ENCODE data around the gene RGS8.

DNA sequence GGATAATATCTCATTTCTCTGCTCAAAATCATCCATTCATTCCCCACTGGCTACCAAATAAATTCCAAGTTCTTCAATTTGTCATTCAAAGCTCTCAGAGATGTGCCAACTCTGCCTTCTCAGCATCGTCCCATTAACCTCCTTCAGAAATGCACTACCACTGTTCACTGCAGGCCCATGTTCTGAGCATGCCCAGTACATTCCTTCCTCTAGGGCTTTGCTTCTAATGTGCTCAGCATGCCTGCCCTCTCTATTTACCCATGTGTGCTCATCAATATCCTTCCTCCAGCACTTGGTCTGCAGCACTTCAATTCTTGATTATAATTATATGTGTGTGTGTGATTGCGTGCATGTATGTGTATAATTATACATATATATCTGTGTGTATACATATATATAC, 36.1 kb upstream of the RGS8 start:
- no peak for TF ChIP-seq NFRKB (IDR thresholded peaks at IDR 0.05)
- TF ChIP-seq SP1 (IDR thresholded peaks at IDR 0.05), result no peak
- no peak for TF ChIP-seq LEF1 (IDR thresholded peaks at IDR 0.05; ENCODE audit: borderline replicate concordance)
- no peak for TF ChIP-seq ARNT (IDR thresholded peaks at IDR 0.05)
- no peak for TF ChIP-seq TARDBP (IDR thresholded peaks at IDR 0.05)
- TF ChIP-seq BHLHE40 (IDR thresholded peaks at IDR 0.05; ENCODE audit: borderline replicate concordance), result no peak
- no peak for TF ChIP-seq FOXM1 (IDR thresholded peaks at IDR 0.05; ENCODE audit: borderline replicate concordance)
- no peak for TF ChIP-seq L3MBTL2 (conservative IDR thresholded peaks at IDR 0.05)
- no peak for TF ChIP-seq ZNF384 (IDR thresholded peaks at IDR 0.05)
- no peak for TF ChIP-seq ELF4 (IDR thresholded peaks at IDR 0.05)
- no peak for TF ChIP-seq FOXA1 (IDR thresholded peaks at IDR 0.05)
- TF ChIP-seq, protein P1, sequence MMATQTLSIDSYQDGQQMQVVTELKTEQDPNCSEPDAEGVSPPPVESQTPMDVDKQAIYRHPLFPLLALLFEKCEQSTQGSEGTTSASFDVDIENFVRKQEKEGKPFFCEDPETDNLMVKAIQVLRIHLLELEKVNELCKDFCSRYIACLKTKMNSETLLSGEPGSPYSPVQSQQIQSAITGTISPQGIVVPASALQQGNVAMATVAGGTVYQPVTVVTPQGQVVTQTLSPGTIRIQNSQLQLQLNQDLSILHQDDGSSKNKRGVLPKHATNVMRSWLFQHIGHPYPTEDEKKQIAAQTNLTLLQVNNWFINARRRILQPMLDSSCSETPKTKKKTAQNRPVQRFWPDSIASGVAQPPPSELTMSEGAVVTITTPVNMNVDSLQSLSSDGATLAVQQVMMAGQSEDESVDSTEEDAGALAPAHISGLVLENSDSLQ (IDR thresholded peaks at IDR 0.05), result no peak
- no peak for TF ChIP-seq SUZ12 (IDR thresholded peaks at IDR 0.05)
- no peak for TF ChIP-seq HDGF (IDR thresholded peaks at IDR 0.05; ENCODE audit: borderline replicate concordance)

All from HEK293T (cell line).